NT2/D1 (cell line): ENCODE measurements around the gene LTC4S.

Source experiments
- SUZ12 ChIP-seq: IDR thresholded peaks from 2 replicates; pipeline ENCODE4 v1.6.1; 2011; ENCODE audit not compliant: insufficient read length, insufficient read depth; ENCODE audit errors: extremely low read depth
- YY1 ChIP-seq: IDR thresholded peaks from 2 replicates; pipeline ENCODE4 v1.6.1; 2011; ENCODE audit not compliant: insufficient read length, insufficient read depth

DNA sequence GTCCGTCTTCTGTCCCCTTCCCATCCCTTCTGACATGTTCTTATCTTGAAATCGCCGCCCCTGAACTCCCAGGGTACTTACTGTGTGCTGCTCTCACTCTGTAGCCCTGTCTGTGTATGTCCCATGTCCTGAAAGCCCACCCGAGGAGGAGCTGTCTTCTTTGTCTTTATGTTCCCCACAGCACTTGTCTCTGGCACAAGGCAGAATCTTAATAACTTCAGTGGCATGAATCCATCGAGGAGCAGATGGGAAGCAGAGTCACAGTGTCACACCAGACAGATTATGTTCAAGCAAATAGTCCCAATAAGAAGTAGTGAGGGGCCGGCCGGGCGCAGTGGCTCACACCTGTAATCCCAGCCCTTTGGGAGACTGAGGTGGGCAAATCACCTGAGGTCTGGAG is 29.7 kb upstream of the LTC4S start:
- TF ChIP-seq YY1, result no peak
- no peak for TF ChIP-seq SUZ12
